Thyroid gland (tissue), 4 donors: ENCODE data around the gene ASPSCR1.

Source experiments
- POLR2A ChIP-seq, 2 donors: fragments of 450-650 bp; IDR thresholded peaks; one replicate each; pipeline ENCODE4 v1.6.1; 2017; ENCODE audit warnings: antibody characterized with exemption in 2 of 2, mild to moderate bottlenecking in 2 of 2, moderate library complexity in 1 of 2
- TF ChIP-seq, protein P1 (sequence below), 6 experiments: fragments of 200-600 bp in 3 of 6; fragments of 450-650 bp in 3 of 6; sonication (generic) in 3 of 6; IDR thresholded peaks; one replicate each; pipeline ENCODE4 v1.5.1; 2016 to 2019; ENCODE audit warnings: antibody characterized with exemption in 6 of 6, mild to moderate bottlenecking in 2 of 6, inconsistent platforms in 1 of 6, moderate library complexity in 1 of 6

DNA sequence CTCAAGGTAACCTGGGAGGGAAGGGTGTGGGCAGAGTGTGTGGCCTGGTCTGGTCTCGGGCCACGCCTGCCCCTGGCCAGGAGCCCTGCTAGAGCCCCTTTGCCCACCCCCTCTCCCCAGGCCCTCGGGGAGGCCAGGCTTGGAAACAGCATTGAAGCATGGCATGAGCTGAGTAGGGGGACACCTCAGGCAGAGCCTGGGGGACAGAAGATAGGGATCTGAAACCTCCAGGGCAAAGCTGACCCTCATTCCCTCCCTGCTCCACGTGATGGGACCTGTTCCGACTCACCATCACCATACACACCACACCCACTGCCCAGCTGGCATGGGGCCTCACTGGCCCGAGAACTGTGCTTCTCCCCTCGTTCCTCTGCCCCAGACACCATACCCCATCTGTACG is 71.7 kb downstream of the ASPSCR1 start:
- TF ChIP-seq, protein P1, sequence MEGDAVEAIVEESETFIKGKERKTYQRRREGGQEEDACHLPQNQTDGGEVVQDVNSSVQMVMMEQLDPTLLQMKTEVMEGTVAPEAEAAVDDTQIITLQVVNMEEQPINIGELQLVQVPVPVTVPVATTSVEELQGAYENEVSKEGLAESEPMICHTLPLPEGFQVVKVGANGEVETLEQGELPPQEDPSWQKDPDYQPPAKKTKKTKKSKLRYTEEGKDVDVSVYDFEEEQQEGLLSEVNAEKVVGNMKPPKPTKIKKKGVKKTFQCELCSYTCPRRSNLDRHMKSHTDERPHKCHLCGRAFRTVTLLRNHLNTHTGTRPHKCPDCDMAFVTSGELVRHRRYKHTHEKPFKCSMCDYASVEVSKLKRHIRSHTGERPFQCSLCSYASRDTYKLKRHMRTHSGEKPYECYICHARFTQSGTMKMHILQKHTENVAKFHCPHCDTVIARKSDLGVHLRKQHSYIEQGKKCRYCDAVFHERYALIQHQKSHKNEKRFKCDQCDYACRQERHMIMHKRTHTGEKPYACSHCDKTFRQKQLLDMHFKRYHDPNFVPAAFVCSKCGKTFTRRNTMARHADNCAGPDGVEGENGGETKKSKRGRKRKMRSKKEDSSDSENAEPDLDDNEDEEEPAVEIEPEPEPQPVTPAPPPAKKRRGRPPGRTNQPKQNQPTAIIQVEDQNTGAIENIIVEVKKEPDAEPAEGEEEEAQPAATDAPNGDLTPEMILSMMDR (IDR thresholded peaks at IDR 0.05) = no peak
- no peak for TF ChIP-seq POLR2A (IDR thresholded peaks at IDR 0.05)
